OCI-M1 (cell line): ENCODE measurements around the gene DTD1.

Experiments used
- DNase-seq: peaks from one replicate; lab custom pipeline; 2025; lab: John Stamatoyannopoulos, UW

DTD1 gene

DNA sequence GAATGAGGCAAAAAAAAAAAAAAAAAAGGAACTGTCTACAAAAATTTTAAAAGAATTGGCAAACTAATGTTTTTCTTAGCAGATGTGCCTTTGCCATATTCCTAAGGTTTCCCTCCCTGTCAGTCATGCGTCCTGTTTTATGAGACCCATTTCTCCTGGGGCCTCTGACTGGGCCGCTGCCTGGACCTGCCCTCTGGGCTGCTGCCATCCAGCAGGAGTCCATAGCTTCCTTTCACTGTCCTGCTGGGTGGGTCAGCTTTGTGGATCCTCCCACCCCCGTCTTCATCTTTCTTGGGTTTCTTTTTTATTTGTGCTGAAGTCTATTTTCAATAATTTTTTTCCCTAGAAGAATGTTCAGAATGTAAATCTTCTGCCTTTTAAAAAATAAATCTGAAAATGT is 114.9 kb downstream of the DTD1 start:
- DNase-seq: no peak

DNA sequence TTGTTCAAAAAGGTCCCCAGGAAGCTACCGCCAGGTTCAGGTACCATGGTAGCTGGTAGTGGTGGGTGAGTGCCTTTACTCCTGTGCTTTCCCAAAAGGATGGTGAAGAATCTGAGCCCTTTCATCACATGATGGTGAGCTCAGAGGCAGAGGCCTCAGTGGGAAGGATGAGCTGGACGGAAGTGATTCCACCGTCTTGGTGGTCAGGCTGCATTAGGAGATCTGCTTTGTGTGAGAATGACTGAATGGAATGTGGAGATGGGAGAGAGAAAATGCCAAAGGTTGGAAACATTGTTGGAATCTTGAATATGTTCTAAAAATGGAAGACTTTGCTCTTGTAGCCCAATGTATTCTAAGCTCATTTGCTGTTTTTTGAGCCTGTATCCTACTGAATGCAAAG is 117.6 kb downstream of the DTD1 start:
- DNase-seq: no peak

DNA sequence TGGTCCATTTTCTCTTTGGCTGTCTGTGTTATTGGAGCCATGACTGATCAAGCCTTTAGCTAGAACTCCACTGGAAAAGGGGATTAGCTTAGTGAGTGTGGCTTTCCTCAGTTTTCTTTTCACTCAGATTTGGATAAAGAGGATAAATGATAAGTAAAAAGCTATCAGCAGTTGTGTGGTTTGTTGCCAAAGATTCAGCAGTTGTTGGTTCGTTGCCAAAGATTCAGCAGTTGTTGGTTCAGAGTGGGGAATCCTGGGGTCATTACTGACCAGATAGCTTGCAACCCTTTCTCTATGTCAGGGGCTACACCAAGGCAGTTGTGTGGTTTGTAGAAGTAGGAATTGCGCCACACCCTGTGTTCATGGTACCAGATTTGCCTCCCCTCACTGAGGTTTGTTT is 118.1 kb downstream of the DTD1 start:
- DNase-seq: no peak

DNA sequence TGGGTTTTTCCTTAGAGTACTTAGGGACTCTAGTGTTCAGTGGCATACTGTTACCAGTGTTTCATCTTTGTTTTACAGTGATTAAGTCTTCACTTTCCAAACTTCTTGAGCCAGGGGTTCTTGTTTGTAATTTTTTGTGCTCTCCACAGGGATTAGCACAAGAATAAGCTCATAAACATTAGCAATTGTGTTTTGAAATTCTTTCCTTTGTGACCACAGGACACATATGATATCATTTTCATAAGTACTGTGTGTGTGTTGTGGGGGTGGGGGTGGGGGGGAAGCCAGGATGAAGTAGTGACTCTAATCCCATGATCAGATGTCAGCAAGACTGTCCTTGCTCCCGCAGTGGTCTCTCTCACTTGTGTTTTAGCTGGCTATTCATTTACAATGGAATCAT is 124.3 kb downstream of the DTD1 start:
- no peak for DNase-seq

- DNase-seq: no peak
Measured at GRCh38 chr20:18712882-18713281, 125.0 kb downstream of the DTD1 start.

GRCh38 chr20:18715564-18715963 is 127.7 kb downstream of the DTD1 start:
- no peak for DNase-seq

DNA sequence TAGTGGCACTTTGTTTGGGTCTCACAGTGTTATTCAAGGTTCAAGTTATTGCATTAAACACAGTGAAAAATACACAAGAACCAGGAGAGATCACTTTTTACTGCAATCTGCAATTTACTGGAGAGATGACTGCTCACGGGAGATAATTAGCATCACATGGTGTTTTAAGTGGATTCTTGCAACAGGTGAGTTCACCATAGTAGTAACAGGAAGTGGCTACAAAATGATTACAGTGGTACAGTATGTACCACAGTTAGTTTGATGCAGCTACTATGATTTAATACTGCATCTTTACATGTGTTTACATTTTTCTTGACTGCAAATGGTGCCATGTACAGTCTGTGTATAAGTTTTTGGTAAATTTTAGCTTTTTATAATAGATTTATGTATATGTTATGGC is 129.2 kb downstream of the DTD1 start:
- DNase-seq: no peak

DNA sequence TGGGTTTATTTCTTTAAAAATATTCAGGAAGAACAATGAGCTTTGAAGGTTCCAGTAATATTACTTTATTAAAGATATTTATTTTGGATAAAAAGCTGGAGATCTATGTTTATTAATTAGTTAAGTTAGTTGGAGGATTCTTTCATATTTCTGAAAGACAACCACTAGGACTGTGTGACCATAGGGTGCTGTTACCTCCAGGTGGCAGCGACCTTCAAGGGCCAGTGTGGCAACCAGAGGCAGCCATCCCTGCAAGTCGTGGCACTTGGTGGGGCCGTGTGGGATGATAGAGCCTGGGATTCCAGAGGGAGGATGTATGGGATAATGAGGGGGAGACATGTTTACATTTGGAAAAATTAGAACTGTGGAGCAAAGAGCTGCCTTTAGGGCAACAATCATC is 130.3 kb downstream of the DTD1 start:
- DNase-seq: no peak

- DNase-seq: no peak
Measured at GRCh38 chr20:18719426-18719825, 131.6 kb downstream of the DTD1 start.

- DNase-seq: no peak
Measured at GRCh38 chr20:18721551-18722115, 133.8 kb downstream of the DTD1 start.

DNA sequence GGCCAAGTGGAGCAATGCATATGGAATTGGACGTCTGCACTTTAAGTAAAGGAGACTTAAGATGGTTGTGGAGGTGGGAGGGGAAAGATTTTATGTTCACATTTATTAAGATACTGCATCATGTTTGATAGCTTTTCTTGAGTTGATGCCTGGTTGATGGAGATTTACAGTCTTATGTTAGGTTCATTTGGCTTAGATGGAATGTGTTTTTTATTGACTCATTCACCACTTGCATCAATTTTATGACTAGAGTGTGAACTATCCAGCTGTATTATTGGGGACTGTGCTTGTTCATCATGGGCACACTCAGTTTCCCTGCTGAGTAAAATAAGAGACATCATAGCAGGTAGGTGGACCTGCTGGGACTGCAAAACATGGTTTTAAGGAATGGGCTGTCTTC is 134.5 kb downstream of the DTD1 start:
- DNase-seq: no peak

GRCh38 chr20:18724077-18724476 is 136.2 kb downstream of the DTD1 start:
- DNase-seq: no peak

DNA sequence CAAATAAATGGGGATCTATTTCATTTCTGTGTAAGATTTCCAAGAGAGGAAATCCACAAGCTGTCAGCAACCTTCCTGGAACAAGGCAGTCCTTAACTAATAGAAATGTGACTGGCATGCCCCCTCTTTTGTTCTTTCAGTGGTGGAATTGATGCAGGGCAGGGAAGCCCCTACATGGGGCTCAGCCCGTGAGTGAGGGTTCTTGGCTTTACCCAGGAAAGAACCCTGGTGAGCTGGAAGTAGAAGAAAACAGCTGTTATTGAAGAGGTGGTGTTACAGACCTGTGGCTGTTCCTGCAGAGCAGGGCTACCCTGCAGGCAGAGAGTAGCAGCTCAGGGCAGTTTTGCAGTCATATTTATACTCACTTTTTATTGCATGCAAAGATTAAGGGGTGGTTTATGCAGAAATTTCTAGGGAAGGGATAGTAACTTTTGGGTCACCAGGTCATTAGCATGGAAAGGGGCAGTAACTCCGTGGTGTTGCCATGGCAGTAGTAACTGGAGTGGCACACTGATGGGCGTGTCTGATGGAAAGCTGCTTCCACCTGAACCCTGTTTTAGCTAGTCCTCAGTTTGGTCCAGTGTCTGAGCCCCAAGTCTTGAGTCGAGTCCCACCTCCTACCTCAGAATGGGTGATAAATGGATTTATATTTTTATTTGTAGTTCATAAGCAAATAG is 137.1 kb downstream of the DTD1 start:
- no peak for DNase-seq

- DNase-seq: no peak
Measured at GRCh38 chr20:18727032-18727508, 139.2 kb downstream of the DTD1 start.

GRCh38 chr20:18728165-18728869 is 140.5 kb downstream of the DTD1 start:
- no peak for DNase-seq

GRCh38 chr20:18728870-18729224 is 141.0 kb downstream of the DTD1 start:
- DNase-seq: no peak

GRCh38 chr20:18729231-18729825 is 141.5 kb downstream of the DTD1 start:
- no peak for DNase-seq

GRCh38 chr20:18731940-18732339 is 144.1 kb downstream of the DTD1 start:
- no peak for DNase-seq

DNA sequence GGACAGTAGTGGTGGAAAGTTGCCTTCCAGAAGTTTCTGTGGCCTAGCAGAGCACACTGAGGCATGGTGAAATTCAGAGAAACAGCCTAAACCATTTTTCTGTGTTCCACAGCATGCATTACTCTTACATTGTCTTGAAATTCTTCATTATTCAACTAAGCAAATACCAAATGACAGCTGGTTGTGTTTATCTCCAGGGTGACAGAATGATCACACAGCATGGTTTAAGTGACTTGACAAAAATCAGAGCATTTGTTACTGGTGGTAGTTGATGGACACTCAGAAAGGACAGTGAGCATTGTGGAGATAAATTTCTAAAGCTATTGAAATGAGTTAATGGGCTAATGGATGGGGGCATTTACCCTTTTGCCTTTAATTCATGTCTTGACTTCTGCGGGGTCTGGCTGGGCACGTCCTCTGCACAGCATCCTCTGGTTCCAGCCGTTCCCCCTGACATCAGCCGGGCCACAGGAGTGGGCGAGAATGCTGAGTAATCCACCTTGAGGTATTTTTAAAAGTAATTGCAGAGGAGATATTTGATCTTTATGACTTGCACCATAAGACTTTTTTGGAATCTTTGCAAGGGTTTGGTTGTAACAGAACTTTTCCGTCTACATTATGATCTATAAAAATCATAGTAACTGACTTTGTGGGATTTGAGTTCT is 146.8 kb downstream of the DTD1 start:
- no peak for DNase-seq

GRCh38 chr20:18737140-18737539 is 149.3 kb downstream of the DTD1 start:
- DNase-seq: no peak

GRCh38 chr20:18738055-18738454 is 150.2 kb downstream of the DTD1 start:
- peak; percentile 72 for DNase-seq

DNA sequence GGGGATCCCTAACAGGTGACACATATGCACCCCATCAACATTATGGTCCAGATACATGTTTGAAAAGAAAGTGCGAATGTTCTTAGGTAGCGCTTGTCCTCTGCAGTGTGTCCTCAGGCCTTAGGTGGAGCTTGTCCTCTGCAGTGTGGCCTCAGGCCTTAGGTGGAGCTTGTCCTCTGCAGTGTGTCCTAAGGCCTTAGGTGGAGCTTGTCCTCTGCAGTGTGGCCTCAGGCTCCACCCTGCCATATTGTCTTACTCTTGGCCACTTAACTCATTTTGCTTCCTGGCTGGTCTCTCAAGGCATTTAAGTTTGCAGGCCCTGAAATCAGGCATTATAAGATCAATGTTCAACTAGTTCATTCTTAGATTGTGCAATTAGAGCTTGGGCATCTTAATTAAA is 151.0 kb downstream of the DTD1 start:
- no peak for DNase-seq

GRCh38 chr20:18739751-18740166 is 151.9 kb downstream of the DTD1 start:
- DNase-seq: peak; percentile 64
